HepG2 (cell line): Measurements from ENCODE around the gene NRP1. TPM values are rescaled to one million over a fixed set of nuclear protein-coding genes. Genes with fewer than 3 reads are reported as not detected.
A peak's percentile ranks its signal among the peaks of the same experiment; 100 is the strongest.

Experiments
- ATAC-seq: fragments of 200-7000 bp; cut with Tn5 transposase; 3 replicates; pipeline ENCODE4 v1.9.1; 2020; ENCODE audit warnings: mild to moderate bottlenecking, moderate library complexity
- BruUV-seq: library from RNA; stranded (reverse); fragments of 400-500 nt; replicated peaks from 2 replicates; lab custom pipeline; 2021; lab: Mats Ljungman, UMichigan
- CTCF ChIA-PET: fragments of 300-600 bp; formaldehyde crosslinking; extraction: SDS; loops from one replicate; lab custom pipeline; 2021; ENCODE audit warnings: low total read pairs, inconsistent platforms, low intra/inter-chr PET ratio; lab: Yijun Ruan, JAX
- POLR2A ChIA-PET: fragments of 350-600 bp; sonication (Branson Sonifier 250); formaldehyde crosslinking; loops from one replicate; lab custom pipeline; 2020; ENCODE audit warnings: antibody characterized with exemption, inconsistent platforms; lab: Yijun Ruan, JAX
- DNase-seq: peaks from one replicate; pipeline ENCODE4 v3.0.0-alpha.2; 2015; ENCODE audit warnings: low spot score
- FAIRE-seq: peaks from 3 replicates; lab custom pipeline; 2011; peaks lifted over from hg19 to GRCh38; lab: Jason Lieb, UNC
- H2AFZ ChIP-seq: one replicate; pipeline ENCODE4 v1.6.1; 2011; ENCODE audit warnings: low read length, inconsistent platforms
- H3K27ac ChIP-seq: fragments of 300-600 bp; 3 replicates; pipeline ENCODE4 v1.8.0; 2011; ENCODE audit warnings: mixed run types, mild to moderate bottlenecking, mixed read lengths, low read length, inconsistent platforms; ENCODE audit not compliant: insufficient read depth; ENCODE audit errors: extremely low read length
- H3K27me3 ChIP-seq, 2 experiments: fragments of 200-600 bp in 1 of 2; 2 replicates in 1 of 2; 3 replicates in 1 of 2; pipeline versions ENCODE4 v1.6.0 to v1.8.0; 2011; ENCODE audit warnings: low read length in 2 of 2, mild to moderate bottlenecking in 2 of 2, moderate library complexity in 2 of 2, inconsistent platforms in 1 of 2; ENCODE audit not compliant: insufficient read depth in 2 of 2, control insufficient read depth in 1 of 2
- H3K36me3 ChIP-seq, 2 experiments: fragments of 200-600 bp in 1 of 2; replicated peaks in 1 of 2; 2 replicates in 1 of 2; 3 replicates in 1 of 2; pipeline versions ENCODE4 v1.5.1 to v1.8.0; 2011; ENCODE audit warnings: low read length in 2 of 2, inconsistent platforms in 1 of 2; ENCODE audit not compliant: insufficient read depth in 2 of 2, control insufficient read depth in 1 of 2
- H3K4me1 ChIP-seq: 2 replicates; pipeline ENCODE4 v1.5.1; 2012; ENCODE audit warnings: low read length, inconsistent platforms; ENCODE audit not compliant: insufficient read depth
- H3K4me2 ChIP-seq: 2 replicates; pipeline ENCODE4 v1.6.0; 2011; ENCODE audit warnings: low read depth, low read length, inconsistent platforms
- H3K4me3 ChIP-seq, 3 experiments: fragments of 200-600 bp in 1 of 3; sonication (generic), shearing (Covaris generic) in 1 of 3; replicated peaks in 1 of 3; 2 replicates each; pipeline ENCODE4 v1.5.1; 2011 to 2016; ENCODE audit warnings: low read length in 3 of 3, inconsistent platforms in 2 of 3, low read depth in 2 of 3, mild to moderate bottlenecking in 2 of 3, control low read depth in 1 of 3, mixed read lengths in 1 of 3; ENCODE audit not compliant: insufficient read depth in 1 of 3
- H3K79me2 ChIP-seq: one replicate; pipeline ENCODE4 v1.6.1; 2011; ENCODE audit warnings: low read length, inconsistent platforms; ENCODE audit not compliant: insufficient read depth
- H3K9ac ChIP-seq: 2 replicates; pipeline ENCODE4 v1.6.0; 2011; ENCODE audit warnings: mild to moderate bottlenecking, low read depth, low read length, inconsistent platforms; ENCODE audit not compliant: insufficient read depth
- H3K9me3 ChIP-seq: 2 replicates; pipeline ENCODE4 v1.5.1; 2012; ENCODE audit warnings: mild to moderate bottlenecking, low read length
- H4K20me1 ChIP-seq: 2 replicates; pipeline ENCODE4 v1.6.0; 2011; ENCODE audit warnings: inconsistent platforms, mild to moderate bottlenecking, low read length, moderate library complexity; ENCODE audit not compliant: insufficient read depth
- HNRNPK ChIP-seq: fragments of 200-400 bp; formaldehyde crosslinking; IDR thresholded peaks from 2 replicates; pipeline ENCODE4 v1.6.1; 2018; ENCODE audit warnings: low read length, low read depth, moderate library complexity, mild to moderate bottlenecking; ENCODE audit not compliant: poor library complexity, severe bottlenecking
- PCBP1 ChIP-seq: fragments of 200-400 bp; formaldehyde crosslinking; IDR thresholded peaks from 2 replicates; pipeline ENCODE4 v1.6.1; 2017; ENCODE audit warnings: mild to moderate bottlenecking, low read depth, low read length, borderline replicate concordance
- RBFOX2 ChIP-seq: fragments of 200-400 bp; formaldehyde crosslinking; IDR thresholded peaks from 2 replicates; pipeline ENCODE4 v1.6.1; 2017; ENCODE audit warnings: low read depth, mild to moderate bottlenecking, low read length
- WGBS: methylation state at CpG from one replicate; pipeline ENCODE4 v1.1.6; 2017; ENCODE audit warnings: low lambda C conversion rate; 5-methylcytosine and 5-hydroxymethylcytosine counted together
- in situ Hi-C: cut with HindIII; loops from 2 replicates; pipeline ENCODE4 v1.10.0; 2017; ENCODE audit warnings: low pct_unique_long_range_greater_than_20kb; ENCODE audit not compliant: extremely low pct_ligation_motif_present
- intact Hi-C: fragments of 100-400 bp; cut with micrococcal nuclease; formaldehyde crosslinking; loops from one replicate; pipeline ENCODE4 v1.10.0; 2022; ENCODE audit not compliant: unreplicated experiment
- polyA plus RNA-seq, 8 experiments: library from polyadenylated mRNA; depleted of rRNA in 3 of 8; stranded (reverse) in 7 of 8; unstranded in 1 of 8; fragments of >200 nt; fragmentation: Illumina TruSeq in 4 of 8; extraction: Trizol in 4 of 8; gene quantifications; 2 replicates each; pipeline versions ENCODE4 v1.2.1 to v1.2.3, GENCODE V29; 2011 to 2016; ENCODE audit warnings: low read depth in 4 of 8, missing spikeins in 1 of 8, mixed read lengths in 1 of 8; ENCODE audit not compliant: insufficient read depth in 1 of 8
- small RNA-seq, 3 experiments: library from RNA; depleted of rRNA; stranded (forward); fragments of <200 nt; gene quantifications; one replicate each; pipeline ENCODE3, GENCODE V24; 2012; ENCODE audit warnings: low read depth in 2 of 3, low replicate concordance in 1 of 3; ENCODE audit not compliant: insufficient read length in 3 of 3, insufficient read depth in 2 of 3
- total RNA-seq, 5 experiments: library from RNA; depleted of rRNA; stranded (reverse); fragments of >200 nt; fragmentation: Illumina TruSeq; extraction: Trizol; gene quantifications; 2 replicates each; pipeline ENCODE4 v1.2.3, GENCODE V29; 2016; ENCODE audit warnings: low read depth in 1 of 5

NRP1 gene
- total and polyA plus RNA-seq, 2 of the 13 experiments (the other 11 are each of a cell fraction or from before 2014, with no cell fraction given) = 5.3 to 5.8 TPM

DNA sequence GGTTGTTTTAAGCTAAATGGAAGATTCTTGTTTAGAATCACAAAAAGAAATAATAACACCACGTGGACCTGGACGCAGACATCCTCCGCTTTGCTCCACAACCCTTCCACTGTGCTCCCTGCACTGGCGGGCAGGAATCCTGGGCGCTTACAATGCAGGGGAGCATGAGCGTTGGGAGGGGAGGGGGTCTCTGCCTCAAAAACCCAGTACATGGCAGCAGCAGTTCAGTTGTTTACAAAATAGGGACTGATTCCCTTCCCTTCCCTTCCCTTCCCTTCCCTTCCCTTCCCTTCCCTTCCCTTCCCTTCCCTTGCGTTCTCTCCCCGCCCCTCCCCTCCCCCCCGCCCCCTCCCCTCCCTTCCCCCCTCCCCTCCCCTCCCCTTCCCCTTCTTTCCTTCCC lies 206.8 kb downstream of the NRP1 start:
- POLR2A ChIA-PET = no interaction called here
- ATAC-seq = no peak
- no peak for FAIRE-seq

More for the DNA sequence above, 206.8 kb downstream of the NRP1 start:
- WGBS = 65% methylated on average over 9 of the region's 9 CpGs
- Histone ChIP-seq H3K4me3 (no peak overlapping the region), H3K4me1 (peaks cover 9% of the 10 kb centered on the region), H3K4me2 (no peak overlapping the region), H3K9me3 (no peaks in the 10 kb centered on the region), H3K36me3 (no peaks in the 10 kb centered on the region), H2AFZ (no peak overlapping the region), H3K9ac (no peak overlapping the region), H3K27me3 (peaks cover 1 to 9% of the 10 kb centered on the region in 2 experiments; a peak in 2 of 5 replicates), H3K27ac (no peak overlapping the region), H4K20me1 (no peaks in the 10 kb centered on the region), H3K79me2 (no peaks in the 10 kb centered on the region)
- intact Hi-C loops = no loop called here
- in situ Hi-C loops = no loop called here
- CTCF ChIA-PET = no interaction called here
- no peak for DNase-seq
- TF ChIP-seq PCBP1 (0 out of 2 replicates have a peak, but pooled peaks have one; percentile 76), RBFOX2 (no peak), HNRNPK (peak; percentile 87)
- BruUV-seq = no TSS peak

Small RNA genes within 50 kb of the gene (small RNA-seq; reads per million reads assigned to genes)
- 0 reads per million in 3 experiments for gene AL353600.1
- 0 reads per million in 3 experiments for gene RN7SL398P
